ELR (cell line): ENCODE measurements around the gene AFF2.
A peak's percentile ranks its signal among the peaks of the same experiment; 100 is the strongest.

Source experiments
- DNase-seq: peaks from one replicate; pipeline ENCODE4 v3.0.0-alpha.2; 2015; ENCODE audit warnings: low read depth

Gene AFF2

DNA sequence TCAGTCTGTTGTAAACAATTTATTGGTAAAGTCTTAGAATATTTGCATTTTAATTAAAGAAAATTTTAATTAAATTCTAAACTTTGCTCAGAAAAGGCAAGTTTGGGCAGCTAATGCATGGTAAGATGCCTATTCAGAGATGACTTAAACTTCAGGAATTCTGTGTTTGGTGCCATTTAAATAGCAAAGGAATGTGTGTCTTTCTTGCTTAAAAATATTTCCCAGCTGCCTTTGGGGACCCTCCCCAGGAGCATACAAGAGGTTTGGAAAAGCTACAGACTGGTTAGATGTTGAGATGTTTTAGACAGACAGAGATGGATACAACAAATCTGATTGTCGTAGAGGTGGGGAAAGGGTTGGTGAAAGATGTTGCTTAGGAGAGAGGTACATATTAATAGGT is 36.5 kb downstream of the AFF2 start:
- no peak for DNase-seq

DNA sequence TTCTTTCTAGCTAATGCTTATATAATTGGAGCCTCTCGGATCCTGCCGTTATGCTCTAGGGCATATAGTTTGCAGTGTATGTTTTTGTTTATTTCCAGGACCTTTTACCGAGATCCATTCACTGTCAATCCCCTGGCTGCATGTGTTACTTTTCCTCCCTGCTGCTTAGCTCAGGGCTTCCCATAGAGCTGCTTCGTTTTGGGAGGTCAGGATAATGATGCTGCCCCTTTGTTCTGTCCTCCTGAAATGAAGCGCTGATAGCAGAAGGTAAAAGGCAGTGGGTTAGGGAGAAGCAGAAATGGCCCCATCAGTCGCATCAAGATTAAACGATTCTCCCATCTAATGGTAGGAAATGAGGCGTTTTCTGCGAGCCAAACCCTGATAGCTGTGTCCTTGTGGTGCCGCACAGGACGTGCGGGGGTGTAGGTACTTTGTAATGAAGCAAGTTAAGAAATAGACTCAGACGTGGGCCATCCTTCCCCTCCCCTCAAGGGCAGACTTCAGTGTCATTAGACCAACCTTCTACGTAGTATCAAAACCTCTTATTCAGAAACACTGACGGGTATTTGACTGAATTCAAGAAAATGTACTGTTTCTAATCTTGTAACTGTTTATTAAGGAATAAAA is 37.3 kb downstream of the AFF2 start:
- DNase-seq = no peak

DNA sequence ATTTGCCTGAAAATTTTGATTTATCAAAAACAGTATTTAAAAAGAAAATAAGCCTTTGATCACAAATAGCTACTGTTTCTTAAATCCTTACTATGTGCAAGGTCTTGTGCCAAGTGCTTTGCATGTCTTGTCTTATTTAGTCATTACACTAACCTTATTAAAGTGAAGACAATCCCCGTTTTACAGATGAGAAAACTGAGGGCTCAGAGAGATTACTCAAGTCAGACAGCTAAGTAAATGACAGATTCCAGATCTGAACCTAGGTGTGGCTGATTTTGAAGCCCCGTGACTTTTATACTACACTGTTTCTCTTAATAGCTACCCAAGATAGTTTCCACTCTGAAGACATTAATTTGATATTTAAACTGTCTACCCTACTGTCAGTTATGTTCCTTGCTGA is 38.2 kb downstream of the AFF2 start:
- no peak for DNase-seq

DNA sequence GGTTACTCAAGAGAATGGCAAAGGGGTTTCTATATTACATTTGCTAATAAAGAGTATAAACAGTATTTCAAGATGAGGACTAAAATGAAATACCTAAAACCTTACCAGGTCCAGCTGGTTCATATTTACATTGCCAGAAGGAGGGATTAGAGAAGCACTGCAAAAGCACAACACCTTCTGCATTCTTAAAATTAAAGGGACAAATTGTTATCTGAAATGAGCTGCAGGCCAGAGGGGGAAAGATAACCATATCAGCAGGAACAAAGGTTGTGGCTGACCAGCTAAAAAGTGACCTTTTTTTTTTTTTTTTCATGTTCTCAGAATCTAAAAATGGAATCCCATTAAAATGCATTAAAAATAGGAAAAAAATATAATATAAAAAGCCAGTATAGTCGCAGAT is 39.7 kb downstream of the AFF2 start:
- no peak for DNase-seq

DNA sequence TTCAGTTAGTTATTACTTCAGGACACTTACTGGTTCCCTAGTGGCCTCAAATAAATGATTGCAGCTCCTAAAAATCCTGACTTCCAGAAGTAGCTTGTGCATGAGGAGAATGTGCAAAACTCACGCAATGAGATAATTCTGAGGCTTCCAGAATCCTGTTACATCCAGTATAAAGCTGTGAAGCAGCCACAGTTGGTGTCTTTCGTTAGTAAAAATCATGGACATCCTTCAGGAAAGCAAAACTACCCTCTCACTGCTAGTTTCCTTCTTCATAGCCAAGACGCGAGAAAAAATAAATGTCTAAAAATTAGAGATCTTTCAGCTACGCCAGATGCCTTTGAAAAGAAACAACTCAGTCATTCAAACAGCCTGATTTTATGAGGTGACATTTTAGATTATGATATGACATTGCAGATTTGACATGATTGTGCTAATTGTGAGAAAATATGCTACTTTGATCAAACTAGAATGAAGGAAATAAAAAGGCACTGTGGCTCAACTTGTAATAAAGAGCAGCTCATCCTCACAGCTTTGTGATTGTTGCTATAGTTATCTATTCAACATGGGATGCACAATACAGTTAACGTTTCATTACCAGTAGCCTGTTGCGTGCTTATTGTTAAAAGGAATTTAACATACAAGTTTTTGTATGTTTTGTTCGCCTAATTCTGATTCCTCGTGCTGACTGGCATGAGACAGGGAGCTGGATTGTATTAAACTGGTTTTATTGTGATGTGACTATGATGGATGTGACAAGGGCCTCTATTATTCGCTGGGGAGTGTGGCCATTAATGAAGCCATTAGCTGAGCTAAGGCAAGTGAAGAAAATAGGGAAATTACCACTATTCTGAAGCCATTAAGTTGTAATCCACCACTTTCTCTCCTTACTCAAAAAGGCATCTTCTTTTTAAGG is 40.5 kb downstream of the AFF2 start:
- DNase-seq = no peak

DNA sequence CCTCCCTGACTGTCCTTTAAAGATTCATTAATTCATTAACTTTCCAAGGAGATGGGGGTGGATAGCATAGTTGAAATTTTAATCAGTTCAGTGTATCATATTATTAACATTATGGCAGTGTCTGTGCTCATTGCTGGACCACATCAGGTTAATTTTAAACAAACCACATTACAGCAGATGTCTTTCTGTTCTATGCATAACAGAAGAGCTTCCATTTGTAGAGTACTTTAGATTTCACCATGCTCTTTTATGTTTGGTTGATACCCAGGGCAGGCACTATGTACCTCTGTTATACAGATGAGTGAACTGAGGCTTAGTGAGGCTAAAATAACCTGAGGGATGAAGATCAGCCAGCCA is 41.1 kb downstream of the AFF2 start:
- DNase-seq = no peak

DNA sequence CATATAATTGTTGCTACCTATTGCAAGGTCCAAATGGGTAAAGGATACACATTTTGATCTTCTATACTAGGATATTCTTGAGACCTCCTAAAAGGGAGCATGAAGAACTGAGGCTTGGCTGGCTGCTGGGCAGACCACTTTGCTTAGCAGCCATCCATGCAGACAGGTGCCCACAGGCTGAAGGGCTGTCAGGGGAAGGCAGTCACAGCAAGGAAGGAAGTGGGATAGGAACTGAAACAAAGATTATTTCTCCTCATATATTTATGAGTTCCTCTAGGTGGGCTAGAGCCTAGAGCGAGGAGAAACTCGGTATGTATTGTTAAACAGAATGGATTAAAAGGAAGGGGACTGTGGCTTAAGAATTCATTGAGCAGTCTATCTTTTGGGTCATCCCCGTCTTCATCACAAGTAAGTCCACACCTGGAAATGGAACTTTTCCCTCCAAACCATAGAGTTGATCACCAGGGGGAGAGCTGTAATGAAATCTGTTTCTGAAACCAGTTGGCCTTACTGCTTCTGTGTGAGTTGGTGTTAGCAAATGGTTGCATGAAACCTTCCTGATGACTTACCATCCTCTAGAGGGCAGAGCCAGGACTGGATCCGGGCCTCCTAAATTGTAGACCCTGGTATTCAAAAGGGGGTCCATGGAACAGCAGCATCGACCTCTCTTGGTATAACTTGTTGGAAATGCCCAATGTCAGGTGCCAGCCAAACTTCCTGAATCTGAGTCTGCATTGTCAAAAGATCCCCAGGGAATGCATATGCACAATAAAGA is 42.3 kb downstream of the AFF2 start:
- DNase-seq = no peak

DNA sequence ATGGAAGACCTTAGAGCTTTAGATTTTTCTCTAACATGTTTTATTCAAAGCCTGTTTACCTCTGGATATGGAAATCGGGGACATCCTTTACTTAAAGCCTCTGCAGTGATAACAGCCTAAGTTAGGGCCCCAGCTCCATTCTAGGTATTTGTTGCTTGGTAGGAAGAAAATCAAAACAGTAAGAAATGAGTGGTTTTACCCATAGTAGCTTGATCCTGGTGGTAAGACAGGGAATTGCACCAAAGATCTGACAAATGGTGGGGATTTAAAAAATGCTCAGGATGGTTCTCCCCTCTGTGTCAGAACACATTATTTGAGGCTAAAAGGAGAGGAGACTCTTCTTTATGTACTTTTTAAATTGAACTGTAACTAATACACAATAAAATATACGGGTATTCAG is 52.4 kb downstream of the AFF2 start:
- peak; percentile 0 for DNase-seq

DNA sequence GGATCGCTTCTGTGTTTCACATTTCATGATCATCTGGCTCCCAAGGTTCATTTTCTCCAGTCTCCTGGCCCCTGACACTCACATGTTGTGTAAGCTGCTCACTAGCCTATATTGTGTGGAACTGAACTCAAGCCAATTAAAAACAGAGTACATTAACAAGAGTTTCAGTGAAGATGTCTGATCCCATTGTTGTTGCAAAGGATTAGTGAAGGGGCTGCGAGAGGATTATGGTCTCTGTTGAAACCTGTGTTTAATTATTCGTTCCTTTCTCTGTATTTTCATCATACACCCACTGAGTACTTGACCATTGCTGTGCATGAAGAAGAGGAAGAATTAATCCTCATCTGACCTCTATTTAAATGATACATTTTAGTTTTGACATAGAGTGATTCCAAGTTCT is 54.7 kb downstream of the AFF2 start:
- DNase-seq = no peak

DNA sequence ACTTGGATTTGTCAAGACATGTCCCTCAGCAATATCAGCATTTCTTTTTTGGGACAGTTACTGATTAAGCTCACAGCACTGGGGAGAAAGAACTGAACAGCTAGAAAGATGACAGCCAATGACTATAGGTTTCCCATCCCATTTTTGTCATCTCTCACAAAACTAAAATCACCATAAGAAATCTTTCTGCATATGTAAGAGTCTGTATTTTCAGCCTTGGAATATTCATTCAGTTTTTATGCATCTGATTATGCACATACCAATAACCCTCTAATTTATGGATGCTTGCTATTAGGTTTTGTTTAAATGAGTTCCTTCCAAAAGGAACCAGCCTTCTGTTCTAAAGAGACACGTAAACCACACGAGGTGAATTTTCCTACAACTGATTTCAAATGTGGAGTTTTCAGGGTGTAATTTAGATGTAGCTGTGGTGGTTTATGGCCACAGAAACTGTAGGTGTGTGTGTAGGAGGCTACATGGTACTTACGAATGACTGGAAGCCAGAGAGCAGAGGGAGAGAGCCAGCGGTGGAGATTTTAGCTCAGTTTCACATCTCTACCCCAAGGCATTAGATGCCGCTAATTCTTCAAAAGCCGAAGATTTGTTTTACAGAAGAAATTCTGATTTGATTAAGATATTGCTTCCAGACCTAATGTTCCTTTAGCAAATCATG is 55.3 kb downstream of the AFF2 start:
- DNase-seq = no peak

DNA sequence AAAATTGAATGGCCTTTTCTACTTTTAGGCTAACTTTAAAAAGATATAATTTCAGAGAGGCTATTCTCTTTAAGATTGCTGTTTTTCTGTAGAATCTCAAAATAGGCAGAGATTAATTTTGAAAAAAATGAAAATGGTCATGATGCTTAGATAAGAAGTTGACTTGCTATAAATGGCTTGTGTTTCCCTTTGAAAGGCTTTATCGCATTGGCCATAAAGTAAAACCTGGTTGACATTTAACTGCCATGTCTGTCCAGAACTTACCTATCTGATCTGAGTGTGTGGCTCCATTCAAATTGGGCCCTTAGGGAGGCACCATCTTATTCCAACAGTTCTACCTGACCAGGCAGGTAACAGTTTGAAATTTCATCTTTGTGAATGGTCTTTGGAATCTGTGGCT is 56.1 kb downstream of the AFF2 start:
- no peak for DNase-seq

DNA sequence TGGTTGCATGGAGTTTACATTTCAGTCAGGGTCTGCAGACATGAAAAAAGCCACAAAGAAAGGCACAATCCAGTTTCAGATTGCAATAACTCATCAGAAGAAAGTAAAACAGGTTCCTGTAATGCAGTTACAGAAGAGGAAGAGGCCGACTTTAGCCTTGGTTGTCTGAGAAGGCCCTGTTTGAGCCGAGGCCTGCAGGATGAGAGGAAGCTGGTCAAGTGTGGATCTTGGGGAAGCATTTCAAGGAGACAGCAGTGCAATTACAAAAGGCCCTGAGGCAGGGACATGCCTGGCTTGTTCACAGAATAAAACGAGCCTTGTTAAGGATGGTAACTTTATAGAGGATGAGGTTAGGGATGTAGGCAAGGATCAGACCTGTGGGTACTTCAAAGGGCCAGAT is 62.4 kb downstream of the AFF2 start:
- no peak for DNase-seq

DNA sequence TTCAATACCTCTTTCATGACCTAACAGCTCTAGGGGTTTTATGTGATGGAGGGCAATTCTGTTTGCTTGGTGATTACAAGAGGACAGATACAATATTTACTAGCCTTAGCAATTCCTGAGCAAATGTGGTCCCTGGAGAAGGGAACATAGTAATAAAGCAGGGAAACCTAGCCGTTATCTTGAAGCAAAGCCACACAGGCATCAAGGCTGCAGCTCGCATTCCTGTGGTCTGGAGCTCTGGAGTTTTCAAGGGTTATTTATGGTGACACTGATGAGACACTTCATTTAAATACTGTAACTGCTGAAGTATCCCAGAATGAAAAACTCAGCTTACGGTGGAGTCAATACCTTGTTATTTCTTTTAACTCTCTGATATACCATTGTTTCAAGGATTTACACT is 66.8 kb downstream of the AFF2 start:
- DNase-seq = no peak

DNA sequence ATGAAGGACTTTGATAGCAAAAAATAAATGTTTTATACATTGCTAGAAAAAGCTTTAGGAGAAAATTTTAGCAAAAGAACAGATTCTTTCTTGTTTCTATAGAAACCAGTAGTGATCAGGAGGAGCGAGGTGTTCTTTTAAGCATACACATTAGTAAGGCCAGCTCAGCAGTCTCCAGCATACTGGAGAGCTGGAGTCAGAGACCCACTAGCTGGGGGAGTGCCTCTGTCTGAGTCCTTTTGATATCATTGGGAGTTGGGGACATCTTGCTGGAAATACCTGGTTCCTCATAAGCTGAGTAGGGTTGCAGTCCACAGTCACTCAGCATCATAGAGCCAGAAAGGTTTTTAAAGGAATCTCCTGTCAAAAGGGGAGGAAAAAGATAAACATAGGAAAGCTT is 67.4 kb downstream of the AFF2 start:
- no peak for DNase-seq

DNA sequence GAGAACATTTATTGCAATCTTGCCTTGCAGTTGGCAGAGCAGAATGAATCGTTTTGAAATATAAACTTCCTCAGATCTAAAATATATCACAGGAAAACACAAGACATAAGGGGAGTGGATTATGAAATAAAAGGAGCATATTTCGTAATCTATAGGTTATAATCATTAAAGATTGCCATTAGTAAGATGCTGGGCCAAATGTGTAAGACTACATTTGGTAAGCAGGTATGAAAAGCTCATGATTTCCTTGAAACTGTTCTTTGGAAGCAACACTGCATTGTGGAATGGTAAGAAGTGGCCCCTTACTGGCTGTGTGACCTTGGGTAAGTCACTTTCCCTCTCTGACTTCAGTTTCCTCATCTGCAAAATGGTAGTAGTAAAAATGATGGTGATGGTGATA is 68.3 kb downstream of the AFF2 start:
- DNase-seq = no peak

DNA sequence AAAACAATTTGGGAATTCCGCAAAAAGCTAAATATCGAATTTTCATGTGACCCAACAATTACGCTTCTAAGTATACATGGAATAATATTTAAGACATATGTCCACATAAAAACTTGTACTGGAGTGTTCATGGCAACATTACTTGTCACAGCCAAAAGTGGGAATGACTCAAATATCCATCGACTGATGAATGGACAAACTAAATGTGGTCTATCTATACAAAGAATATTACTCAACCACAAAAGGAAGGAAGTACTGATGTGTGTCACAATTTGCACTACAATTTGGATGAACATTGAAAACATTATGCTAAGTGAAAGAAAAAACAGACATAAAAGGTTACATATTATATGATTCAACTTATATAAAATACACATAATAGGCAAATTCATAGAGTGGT is 71.9 kb downstream of the AFF2 start:
- no peak for DNase-seq

DNA sequence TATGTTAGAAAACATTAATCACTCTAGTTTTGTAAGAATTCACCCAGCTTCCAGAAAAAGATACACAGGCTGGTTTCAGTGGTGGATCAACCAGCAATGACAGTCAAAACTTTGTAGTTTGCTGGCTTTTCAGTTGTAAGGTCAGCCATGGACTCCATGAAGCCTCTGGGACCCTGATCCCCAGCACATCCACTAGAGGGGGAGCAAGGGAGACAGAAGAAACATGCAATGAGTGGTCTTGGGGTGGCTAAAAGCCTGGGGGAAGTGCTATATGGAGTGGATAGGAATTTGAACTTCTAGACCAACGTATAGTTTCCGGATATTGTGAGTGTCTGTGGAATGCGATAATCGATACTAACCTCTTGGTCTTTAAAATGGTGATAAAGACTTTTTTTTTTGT is 72.7 kb downstream of the AFF2 start:
- no peak for DNase-seq

DNA sequence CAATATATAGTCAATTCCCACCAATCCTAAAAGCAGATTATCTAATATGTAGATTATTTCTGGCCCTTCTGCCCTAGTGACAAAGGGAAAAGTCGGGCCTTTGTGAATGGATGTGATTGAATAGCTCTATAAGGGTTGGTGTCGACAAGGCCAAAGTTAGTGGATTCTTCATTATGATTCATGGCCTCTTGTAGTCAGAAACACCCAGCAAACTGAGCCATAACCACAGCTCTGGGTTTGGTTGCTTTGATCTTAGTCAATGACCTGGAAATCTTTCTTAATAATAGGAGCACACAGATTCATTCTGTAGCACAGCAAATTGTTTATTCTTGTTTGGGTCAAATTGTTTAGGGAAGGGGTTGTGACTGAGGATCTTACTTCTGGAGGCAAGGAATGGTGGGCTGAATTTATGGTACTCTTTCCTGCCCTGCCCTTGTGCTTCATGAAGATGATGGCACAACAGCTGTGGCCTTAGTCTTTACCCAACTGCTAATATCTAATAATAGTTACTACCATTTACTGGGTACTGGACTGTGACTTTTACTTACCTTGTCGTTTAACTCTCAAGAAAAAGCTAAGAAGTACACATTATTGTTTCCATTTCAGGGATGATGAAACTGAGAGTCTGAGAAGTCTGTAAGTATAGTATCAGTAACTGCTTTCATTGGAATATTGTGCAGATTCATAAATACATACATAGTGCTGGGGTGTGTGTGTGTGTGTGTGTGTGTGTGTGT is 74.0 kb downstream of the AFF2 start:
- DNase-seq = no peak

DNA sequence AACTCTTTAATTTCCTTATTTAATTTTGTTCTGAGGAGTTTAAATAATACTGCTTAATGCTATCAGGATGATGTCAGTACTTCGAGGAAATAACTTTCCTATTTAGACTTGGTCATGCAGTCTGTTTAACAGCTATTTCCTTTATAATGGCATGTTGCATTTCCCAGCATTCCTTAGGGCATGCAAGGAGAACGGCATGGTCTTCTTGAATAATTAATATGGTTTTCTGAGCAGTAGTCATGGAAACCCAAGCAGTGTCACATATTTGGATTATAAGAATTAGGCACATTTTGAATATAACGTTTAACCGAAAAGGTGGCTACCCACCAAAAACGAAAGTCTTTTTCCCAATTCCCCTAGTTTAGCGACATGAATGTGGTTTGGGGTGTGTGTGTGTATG is 76.0 kb downstream of the AFF2 start:
- DNase-seq = no peak

DNA sequence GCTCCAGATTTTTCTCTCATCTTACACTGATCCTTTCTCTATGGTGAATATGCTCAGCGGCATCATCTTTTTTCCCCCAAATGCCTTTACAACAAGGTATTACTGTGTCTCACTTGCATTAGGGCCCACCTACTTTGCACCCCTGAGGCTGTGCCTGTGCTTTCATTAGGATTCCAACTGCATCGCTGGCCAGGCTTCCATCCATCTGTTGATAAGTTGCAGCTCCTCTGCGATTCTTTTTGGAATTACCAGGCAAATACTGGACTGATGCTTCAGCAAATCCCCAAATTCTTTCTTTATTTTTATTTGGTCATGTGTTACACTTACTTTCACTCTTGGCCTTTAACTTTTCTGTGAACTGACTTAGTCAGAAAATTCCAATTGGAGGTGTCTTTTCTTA is 77.3 kb downstream of the AFF2 start:
- no peak for DNase-seq

DNA sequence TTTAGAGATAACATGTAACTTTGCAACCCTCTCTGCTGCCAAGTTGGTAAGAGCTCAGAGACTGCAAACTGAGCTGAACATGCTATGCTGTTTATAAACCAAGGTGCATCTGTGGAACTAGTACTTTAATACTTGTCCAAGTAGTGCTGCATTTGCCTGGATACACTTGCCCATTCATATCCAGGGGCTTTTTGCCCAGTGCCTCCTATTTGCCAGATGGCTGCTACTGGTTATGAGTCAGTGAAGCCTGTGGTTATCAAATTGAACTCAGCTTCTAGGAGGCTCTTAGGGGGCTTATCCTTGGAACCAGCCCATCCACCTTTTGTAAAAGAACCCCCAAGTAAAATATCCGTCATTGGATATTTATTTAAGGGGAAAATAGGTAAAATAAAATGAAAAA is 79.6 kb downstream of the AFF2 start:
- DNase-seq = no peak

DNA sequence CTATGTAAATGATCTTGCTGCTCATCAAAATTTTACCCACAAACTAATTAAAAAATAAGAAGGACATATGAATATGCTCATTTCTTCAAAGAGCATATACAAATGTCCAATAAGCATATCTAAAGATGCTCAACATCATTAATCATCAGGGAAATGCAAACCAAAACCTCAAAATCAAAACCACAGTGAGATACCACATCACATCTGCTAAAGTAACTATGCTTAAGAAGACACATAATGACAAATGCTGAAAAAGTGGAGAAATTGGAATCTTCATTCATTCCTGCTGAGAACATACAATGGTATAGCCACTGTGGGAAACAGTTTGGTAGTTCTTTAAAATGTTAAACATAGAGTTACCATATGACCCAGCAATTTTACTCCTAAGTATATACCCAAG is 81.9 kb downstream of the AFF2 start:
- DNase-seq = no peak
